SU-DHL-6 (cell line): ENCODE data around the gene FXYD1.

Source experiments
- H2AFZ ChIP-seq: fragments of 200-600 bp; sonication (generic); 2 replicates; pipeline ENCODE4 v1.6.1; 2014; ENCODE audit warnings: low read depth, mild to moderate bottlenecking, moderate library complexity, mixed read lengths, antibody characterized with exemption, low read length; ENCODE audit not compliant: severe bottlenecking
- H3F3A ChIP-seq: fragments of 200-600 bp; shearing (Covaris generic); 2 replicates; pipeline ENCODE4 v1.6.0; 2016; ENCODE audit warnings: antibody characterized with exemption, mild to moderate bottlenecking; ENCODE audit not compliant: insufficient read depth
- H3K27ac ChIP-seq: fragments of 200-600 bp; sonication (generic); 2 replicates; pipeline ENCODE4 v1.5.1; 2016; ENCODE audit warnings: low read depth, mild to moderate bottlenecking, low read length, moderate library complexity, mixed read lengths
- H3K27me3 ChIP-seq: fragments of 200-600 bp; sonication (generic), shearing (Covaris generic); 2 replicates; pipeline ENCODE4 v1.6.0; 2014; ENCODE audit warnings: mild to moderate bottlenecking, low read length
- H3K36me3 ChIP-seq: fragments of 200-600 bp; sonication (generic); 2 replicates; pipeline ENCODE4 v1.6.1; 2014; ENCODE audit warnings: mild to moderate bottlenecking, low read length, mixed read lengths
- H3K4me2 ChIP-seq: fragments of 300-600, 200-600 bp; shearing (Covaris generic), sonication (generic); 2 replicates; pipeline ENCODE4 v1.6.0; 2014; ENCODE audit warnings: low read length, low read depth, mild to moderate bottlenecking; ENCODE audit not compliant: poor library complexity, severe bottlenecking
- H3K4me3 ChIP-seq: fragments of 200-600 bp; sonication (generic); 2 replicates; pipeline ENCODE4 v1.5.1; 2014; ENCODE audit warnings: antibody characterized with exemption, low read length, mild to moderate bottlenecking, mixed read lengths; ENCODE audit not compliant: insufficient read depth, poor library complexity, severe bottlenecking
- H3K79me2 ChIP-seq: fragments of 200-600 bp; sonication (generic); 2 replicates; pipeline ENCODE4 v1.6.1; 2014; ENCODE audit warnings: mild to moderate bottlenecking, low read length, moderate library complexity; ENCODE audit not compliant: insufficient read depth
- H3K9ac ChIP-seq: fragments of 200-600 bp; sonication (generic); 2 replicates; pipeline ENCODE4 v1.7.0; 2014; ENCODE audit warnings: mild to moderate bottlenecking, low read length
- H3K9me2 ChIP-seq: fragments of 200-600 bp; sonication (generic); replicated peaks from 2 replicates; pipeline ENCODE4 v1.6.1; 2014; ENCODE audit warnings: low read length; ENCODE audit not compliant: insufficient read depth
- H3K9me3 ChIP-seq: fragments of 200-600 bp; sonication (generic); 2 replicates; pipeline ENCODE4 v1.6.1; 2014; ENCODE audit warnings: low read length, mixed read lengths; ENCODE audit not compliant: insufficient read depth
- H4K20me1 ChIP-seq: fragments of 200-600 bp; sonication (generic); 2 replicates; pipeline ENCODE4 v1.6.1; 2014; ENCODE audit warnings: low read depth, mild to moderate bottlenecking, antibody characterized with exemption, low read length, moderate library complexity, mixed read lengths
- EZH2phosphoT487 ChIP-seq: fragments of 200-600 bp; sonication (generic), shearing (Covaris generic); conservative IDR thresholded peaks from 2 replicates; pipeline ENCODE4 v1.6.1; 2018; ENCODE audit warnings: mild to moderate bottlenecking, antibody characterized with exemption, low read length, moderate library complexity, mixed read lengths
- TF ChIP-seq, protein P1 (sequence below): fragments of 200-600 bp; sonication (generic); IDR thresholded peaks from one replicate; pipeline ENCODE4 v1.5.1; 2017; ENCODE audit warnings: antibody characterized with exemption, mild to moderate bottlenecking, low read length, moderate library complexity; ENCODE audit not compliant: insufficient read depth, poor library complexity, severe bottlenecking

The FXYD1 gene

DNA sequence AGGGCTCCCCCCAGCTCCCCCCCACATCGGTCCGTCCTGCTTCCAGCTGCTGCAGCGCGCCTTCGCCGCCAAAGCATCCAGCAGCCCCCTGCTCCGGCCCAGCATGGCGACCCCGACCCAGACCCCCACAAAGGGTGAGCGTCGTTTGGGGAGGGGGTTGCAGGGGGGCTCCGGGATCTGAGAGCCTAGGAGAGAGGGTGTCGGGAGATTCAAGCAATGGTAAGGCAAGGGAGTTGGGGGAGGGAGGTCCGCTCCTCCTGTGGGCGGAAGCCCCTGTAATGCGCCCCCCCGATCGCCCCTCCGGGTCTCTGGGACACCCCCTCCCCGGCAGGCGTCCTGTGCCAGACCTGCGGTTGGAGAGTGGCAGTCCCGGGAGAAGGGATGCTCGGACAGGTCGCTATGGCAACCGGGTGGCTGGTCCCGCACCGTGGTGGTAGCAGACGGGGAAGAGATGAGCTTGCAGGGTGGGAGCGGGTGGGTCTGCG lies 4.6 kb downstream of the FXYD1 start, which contains the start of gene FXYD7:
TSS of gene FXYD7 (plus strand) at position 25 of the 485 bp plus-strand sequence. CDS start at position 104, 79 bp downstream.
- H3K9ac ChIP-seq, result peak within 1 kb of the TSS; percentile 44; the same call in 1 of the 2 replicates
- peaks cover 7% of the 10 kb centered on the region for H3F3A ChIP-seq
- TF ChIP-seq, protein P1, sequence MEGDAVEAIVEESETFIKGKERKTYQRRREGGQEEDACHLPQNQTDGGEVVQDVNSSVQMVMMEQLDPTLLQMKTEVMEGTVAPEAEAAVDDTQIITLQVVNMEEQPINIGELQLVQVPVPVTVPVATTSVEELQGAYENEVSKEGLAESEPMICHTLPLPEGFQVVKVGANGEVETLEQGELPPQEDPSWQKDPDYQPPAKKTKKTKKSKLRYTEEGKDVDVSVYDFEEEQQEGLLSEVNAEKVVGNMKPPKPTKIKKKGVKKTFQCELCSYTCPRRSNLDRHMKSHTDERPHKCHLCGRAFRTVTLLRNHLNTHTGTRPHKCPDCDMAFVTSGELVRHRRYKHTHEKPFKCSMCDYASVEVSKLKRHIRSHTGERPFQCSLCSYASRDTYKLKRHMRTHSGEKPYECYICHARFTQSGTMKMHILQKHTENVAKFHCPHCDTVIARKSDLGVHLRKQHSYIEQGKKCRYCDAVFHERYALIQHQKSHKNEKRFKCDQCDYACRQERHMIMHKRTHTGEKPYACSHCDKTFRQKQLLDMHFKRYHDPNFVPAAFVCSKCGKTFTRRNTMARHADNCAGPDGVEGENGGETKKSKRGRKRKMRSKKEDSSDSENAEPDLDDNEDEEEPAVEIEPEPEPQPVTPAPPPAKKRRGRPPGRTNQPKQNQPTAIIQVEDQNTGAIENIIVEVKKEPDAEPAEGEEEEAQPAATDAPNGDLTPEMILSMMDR, result no peak
- TF ChIP-seq EZH2phosphoT487, result no peak
- H3K9me2 ChIP-seq, result no peaks in the 10 kb centered on the region
- H3K4me3 ChIP-seq, result peak within 1 kb of the TSS; percentile 47
- H3K9me3 ChIP-seq, result no peaks in the 10 kb centered on the region
- H3K4me2 ChIP-seq, result peak within 1 kb of the TSS; percentile 70
- no peaks in the 10 kb centered on the region for H3K36me3 ChIP-seq
- no peaks in the 10 kb centered on the region for H3K79me2 ChIP-seq
- no peaks in the 10 kb centered on the region for H4K20me1 ChIP-seq
- H3K27ac ChIP-seq, result peak within 1 kb of the TSS; percentile 60
- H2AFZ ChIP-seq, result peak within 1 kb of the TSS; percentile 65
- no peaks in the 10 kb centered on the region for H3K27me3 ChIP-seq

DNA sequence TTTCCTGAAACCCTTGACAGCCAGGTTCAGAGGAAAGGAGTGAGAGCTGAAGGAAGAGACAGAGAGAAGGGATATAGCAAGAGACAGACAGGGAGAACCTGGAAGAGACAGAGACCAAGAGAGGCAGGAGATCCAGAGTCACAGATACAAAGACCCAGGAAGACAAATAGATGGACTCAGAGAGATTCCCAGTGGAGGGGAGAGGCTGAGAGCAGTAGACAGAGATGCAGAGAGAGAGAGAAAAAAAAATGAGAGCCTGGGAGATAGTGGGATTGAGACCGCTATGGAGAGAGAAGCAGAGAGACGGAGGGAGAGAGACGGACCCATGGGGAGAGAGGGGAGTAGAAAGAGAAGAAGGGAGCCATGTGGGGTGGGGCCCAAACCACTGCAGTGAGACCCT lies 5.2 kb downstream of the FXYD1 start:
- no peak overlapping the region for H3K27ac ChIP-seq
- H3K9me3 ChIP-seq, result no peaks in the 10 kb centered on the region

GRCh38 chr19:35144259-35144599 lies 5.6 kb downstream of the FXYD1 start:
- Histone ChIP-seq H3K4me2 (no peak overlapping the region), H3K79me2 (no peaks in the 10 kb centered on the region), H3K9me2 (no peaks in the 10 kb centered on the region), H3K27me3 (no peaks in the 10 kb centered on the region), H3K36me3 (no peaks in the 10 kb centered on the region), H3F3A (peaks cover 7% of the 10 kb centered on the region), H3K4me3 (no peak overlapping the region), H2AFZ (no peak overlapping the region), H3K9ac (no peak overlapping the region), H4K20me1 (no peaks in the 10 kb centered on the region), H3K9me3 (no peaks in the 10 kb centered on the region), H3K27ac (no peak overlapping the region)
- TF ChIP-seq, protein P1, result no peak
- TF ChIP-seq EZH2phosphoT487, result no peak

More for the DNA sequence above, 5.2 kb downstream of the FXYD1 start:
- Histone ChIP-seq H3K9me2 (no peaks in the 10 kb centered on the region), H3K9ac (no peak overlapping the region), H3K79me2 (no peaks in the 10 kb centered on the region), H3K36me3 (no peaks in the 10 kb centered on the region), H3K27me3 (no peaks in the 10 kb centered on the region), H2AFZ (no peak overlapping the region), H3K4me2 (no peak overlapping the region), H3K4me3 (no peak overlapping the region), H3F3A (peaks cover 7% of the 10 kb centered on the region), H4K20me1 (no peaks in the 10 kb centered on the region)
- TF ChIP-seq EZH2phosphoT487, result no peak

DNA sequence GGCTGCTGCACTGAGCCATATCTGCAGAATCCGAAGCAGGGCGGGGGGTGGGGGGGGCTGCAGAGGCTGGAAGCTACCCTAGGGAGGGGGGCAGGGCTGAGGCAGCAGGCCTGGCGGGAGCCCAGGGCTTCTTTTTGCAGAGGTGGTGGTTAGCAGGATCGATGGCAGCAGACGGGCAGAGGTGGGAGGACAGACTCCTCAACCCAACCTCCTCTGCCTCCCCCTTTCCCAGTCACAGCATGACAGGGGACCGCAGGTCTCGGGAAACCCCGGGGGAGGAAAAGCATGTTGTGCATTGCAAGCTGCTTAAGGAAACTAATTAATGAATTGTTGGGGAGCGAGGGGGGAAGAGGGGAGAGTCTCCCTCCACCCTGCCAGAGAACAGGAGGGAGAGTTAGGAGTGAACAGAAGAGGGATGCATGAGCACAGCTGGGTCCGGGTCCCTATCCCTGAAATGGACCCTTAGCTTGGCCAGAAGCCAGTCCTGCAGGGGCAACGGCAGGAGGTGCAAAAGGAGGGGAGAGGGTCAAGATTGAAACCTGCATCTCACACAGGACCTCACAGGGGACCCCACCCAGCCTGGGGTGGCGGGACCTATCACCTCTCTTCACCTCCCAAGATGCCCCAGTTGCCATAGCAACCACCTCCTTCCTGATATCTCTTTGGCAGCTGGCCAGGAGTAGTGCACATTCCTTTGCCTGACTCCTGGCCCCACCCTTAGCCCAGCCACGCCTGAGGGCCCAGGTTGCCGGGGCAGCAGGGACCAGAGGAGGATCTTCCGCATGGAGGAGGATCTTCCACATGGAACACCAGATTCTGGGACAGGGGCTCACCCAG lies 6.2 kb downstream of the FXYD1 start:
- Histone ChIP-seq H3F3A (peaks cover 7% of the 10 kb centered on the region), H3K9ac (no peak overlapping the region), H3K4me3 (no peak overlapping the region), H3K4me2 (no peak overlapping the region), H3K79me2 (no peaks in the 10 kb centered on the region), H3K9me3 (no peaks in the 10 kb centered on the region), H3K27me3 (no peaks in the 10 kb centered on the region), H4K20me1 (no peaks in the 10 kb centered on the region), H3K27ac (no peak overlapping the region), H3K36me3 (no peaks in the 10 kb centered on the region), H2AFZ (no peak overlapping the region), H3K9me2 (no peaks in the 10 kb centered on the region)
- TF ChIP-seq, protein P1, result no peak
- no peak for TF ChIP-seq EZH2phosphoT487
